ENCODE data around the gene CACNA1D.
A peak's percentile ranks its signal among the peaks of the same experiment; 100 is the strongest.

Gene CACNA1D

GRCh38 chr3:53807117-53807810 is 312.9 kb downstream of the CACNA1D start:
- TF ChIP-seq CTCF (IDR thresholded peaks at IDR 0.05): no peak
- Histone ChIP-seq H3K4me3 (no peak overlapping the region), H3K27ac (no peak overlapping the region)
- peak; percentile 55 for DNase-seq (ENCODE audit: low spot score)

GRCh38 chr3:53808496-53808895 is 314.1 kb downstream of the CACNA1D start:
- Histone ChIP-seq H3K4me3 (no peak overlapping the region), H3K27ac (no peak overlapping the region)
- no peak for TF ChIP-seq CTCF (IDR thresholded peaks at IDR 0.05)
- DNase-seq (ENCODE audit: low spot score): peak; percentile 14

- peak; percentile 50 for DNase-seq (ENCODE audit: low spot score)
- Histone ChIP-seq H3K4me3 (no peak overlapping the region), H3K27ac (no peak overlapping the region)
- TF ChIP-seq CTCF (IDR thresholded peaks at IDR 0.05): no peak
Measured at GRCh38 chr3:53809267-53809666, 314.9 kb downstream of the CACNA1D start.

- Histone ChIP-seq H3K27ac (no peak overlapping the region), H3K4me3 (no peak overlapping the region)
- TF ChIP-seq CTCF (IDR thresholded peaks at IDR 0.05): no peak
- DNase-seq (ENCODE audit: low spot score): peak; percentile 58
Measured at GRCh38 chr3:53809764-53810400, 315.5 kb downstream of the CACNA1D start.

GRCh38 chr3:53811143-53811927 is 316.9 kb downstream of the CACNA1D start:
- Histone ChIP-seq H3K4me3 (no peak overlapping the region), H3K27ac (no peak overlapping the region)
- no peak for TF ChIP-seq CTCF (IDR thresholded peaks at IDR 0.05)
- peak; percentile 47 for DNase-seq (ENCODE audit: low spot score)

- no peak for TF ChIP-seq CTCF (IDR thresholded peaks at IDR 0.05)
- peak; percentile 33 for DNase-seq (ENCODE audit: low spot score)
- Histone ChIP-seq H3K27ac (no peak overlapping the region), H3K4me3 (no peak overlapping the region)
Measured at GRCh38 chr3:53812434-53812833, 318.0 kb downstream of the CACNA1D start.

All from coronary artery (tissue), 2 donors.